ENCODE data around the gene TTC14.

DNA sequence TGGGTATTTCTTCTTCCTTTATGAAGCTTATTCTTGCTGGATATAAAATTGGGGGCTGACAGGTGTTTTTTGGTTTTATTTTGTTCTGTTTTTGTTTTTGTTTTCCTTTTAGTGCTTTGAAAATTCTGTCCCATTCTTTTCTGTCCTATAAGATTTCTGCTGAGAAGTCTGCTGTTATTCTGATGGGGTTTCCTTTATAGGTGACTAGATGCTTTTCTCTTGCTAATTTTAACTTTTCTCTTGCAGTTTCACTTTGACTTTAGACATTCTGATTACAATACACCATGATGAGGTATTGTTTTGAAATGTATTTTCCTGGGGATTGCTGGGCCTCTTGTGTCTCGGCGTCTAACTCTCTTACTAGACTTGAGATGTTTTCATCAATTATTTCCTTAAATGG, 22.8 kb downstream of the TTC14 start:
- TF ChIP-seq FOS (IDR thresholded peaks at IDR 0.05; ENCODE audit: borderline replicate concordance, insufficient read depth, low read length) (no peak), POLR2AphosphoS5 (IDR thresholded peaks at IDR 0.05; ENCODE audit: insufficient read depth, low read depth, low read length) (no peak), EZH2 (IDR thresholded peaks at IDR 0.05; ENCODE audit: borderline replicate concordance, low read depth, low read length, severe bottlenecking) (no peak), POLR2A (IDR thresholded peaks at IDR 0.05; ENCODE audit: low read depth, low read length) (no peak), MYC (IDR thresholded peaks at IDR 0.05; ENCODE audit: low read depth, low read length) (no peak)
- TF ChIP-seq, protein P1, sequence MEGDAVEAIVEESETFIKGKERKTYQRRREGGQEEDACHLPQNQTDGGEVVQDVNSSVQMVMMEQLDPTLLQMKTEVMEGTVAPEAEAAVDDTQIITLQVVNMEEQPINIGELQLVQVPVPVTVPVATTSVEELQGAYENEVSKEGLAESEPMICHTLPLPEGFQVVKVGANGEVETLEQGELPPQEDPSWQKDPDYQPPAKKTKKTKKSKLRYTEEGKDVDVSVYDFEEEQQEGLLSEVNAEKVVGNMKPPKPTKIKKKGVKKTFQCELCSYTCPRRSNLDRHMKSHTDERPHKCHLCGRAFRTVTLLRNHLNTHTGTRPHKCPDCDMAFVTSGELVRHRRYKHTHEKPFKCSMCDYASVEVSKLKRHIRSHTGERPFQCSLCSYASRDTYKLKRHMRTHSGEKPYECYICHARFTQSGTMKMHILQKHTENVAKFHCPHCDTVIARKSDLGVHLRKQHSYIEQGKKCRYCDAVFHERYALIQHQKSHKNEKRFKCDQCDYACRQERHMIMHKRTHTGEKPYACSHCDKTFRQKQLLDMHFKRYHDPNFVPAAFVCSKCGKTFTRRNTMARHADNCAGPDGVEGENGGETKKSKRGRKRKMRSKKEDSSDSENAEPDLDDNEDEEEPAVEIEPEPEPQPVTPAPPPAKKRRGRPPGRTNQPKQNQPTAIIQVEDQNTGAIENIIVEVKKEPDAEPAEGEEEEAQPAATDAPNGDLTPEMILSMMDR (IDR thresholded peaks at IDR 0.05; ENCODE audit: extremely low read depth in 1 of 2, insufficient read depth in 1 of 2, low read depth in 1 of 2, low read length in 2 of 2), result no peak
